Fibroblast of pulmonary artery (primary cell): ENCODE measurements around the gene PSMD2.

Experiments used
- DNase-seq: peaks from one replicate; pipeline ENCODE4 v3.0.0-alpha.2; 2010; ENCODE audit warnings: low read depth
- H3K4me3 ChIP-seq: replicated peaks from 2 replicates; pipeline ENCODE4 v1.5.1; 2011; ENCODE audit warnings: low read depth, mild to moderate bottlenecking, control low read depth, low read length, moderate library complexity
- CTCF ChIP-seq: IDR thresholded peaks from 2 replicates; pipeline ENCODE4 v1.5.1; 2011; ENCODE audit warnings: mild to moderate bottlenecking, control low read depth, low read length, inconsistent platforms; ENCODE audit errors: missing control alignments

PSMD2 gene

GRCh38 chr3:184341925-184342324 is 42.9 kb downstream of the PSMD2 start:
- no peak for DNase-seq
- TF ChIP-seq CTCF = no peak
- no peak overlapping the region for H3K4me3 ChIP-seq

- DNase-seq = no peak
- no peak overlapping the region for H3K4me3 ChIP-seq
- TF ChIP-seq CTCF = no peak
These were observed 44.3 kb downstream of the PSMD2 start for GRCh38 chr3:184343200-184343876.

- no peak overlapping the region for H3K4me3 ChIP-seq
- no peak for DNase-seq
- TF ChIP-seq CTCF = no peak
These were observed 45.7 kb downstream of the PSMD2 start for GRCh38 chr3:184344579-184345316.

GRCh38 chr3:184345317-184346144 is 46.5 kb downstream of the PSMD2 start:
- peak; percentile 58 for TF ChIP-seq CTCF
- DNase-seq = peak; percentile 67
- no peak overlapping the region for H3K4me3 ChIP-seq

- no peak overlapping the region for H3K4me3 ChIP-seq
- no peak for TF ChIP-seq CTCF
- no peak for DNase-seq
These were observed 47.6 kb downstream of the PSMD2 start for GRCh38 chr3:184346480-184347190.

GRCh38 chr3:184347321-184348056 is 48.4 kb downstream of the PSMD2 start:
- DNase-seq = peak; percentile 47
- TF ChIP-seq CTCF = no peak
- no peak overlapping the region for H3K4me3 ChIP-seq
